H1 (cell line): Measurements from ENCODE around the gene PEX16.

Source experiments
- BRCA1 ChIP-seq: IDR thresholded peaks from 2 replicates; pipeline ENCODE4 v1.6.1; 2012; ENCODE audit warnings: low read depth, low read length, improper control_type of control experiment
- CBX8 ChIP-seq: fragments of 300-800, 300-1000 bp; sonication (generic); IDR thresholded peaks from 2 replicates; pipeline ENCODE4 v1.7.1; 2016; ENCODE audit warnings: low read depth, low read length, borderline replicate concordance
- CTBP2 ChIP-seq: IDR thresholded peaks from 2 replicates; pipeline ENCODE4 v1.7.0; 2011; ENCODE audit warnings: borderline replicate concordance, mild to moderate bottlenecking, moderate library complexity, mixed read lengths, low read length; ENCODE audit not compliant: insufficient read depth, insufficient read length
- EZH2 ChIP-seq: fragments of 200-600 bp; sonication (generic); IDR thresholded peaks from 2 replicates; pipeline ENCODE4 v1.7.1; 2012; ENCODE audit warnings: low read depth, mild to moderate bottlenecking, moderate library complexity, low read length, inconsistent platforms; ENCODE audit not compliant: severe bottlenecking
- KDM1A ChIP-seq: fragments of 200-600, 300-600 bp; sonication (generic); IDR thresholded peaks from 2 replicates; pipeline ENCODE4 v1.7.1; 2016; ENCODE audit warnings: mild to moderate bottlenecking, low read length, borderline replicate concordance
- KDM5A ChIP-seq: fragments of 200-600 bp; IDR thresholded peaks from 2 replicates; pipeline ENCODE4 v1.7.1; 2012; ENCODE audit warnings: mild to moderate bottlenecking, low read length, inconsistent platforms, mixed read lengths
- MAFK ChIP-seq: IDR thresholded peaks from 2 replicates; pipeline ENCODE4 v1.6.1; 2012; ENCODE audit warnings: low read depth, mild to moderate bottlenecking, improper control_type of control experiment, low read length
- MAX ChIP-seq: IDR thresholded peaks from 2 replicates; pipeline ENCODE4 v1.6.1; 2012; ENCODE audit warnings: inconsistent platforms
- POLR2A ChIP-seq, 2 experiments: IDR thresholded peaks; 1 replicate in 1 of 2; 2 replicates in 1 of 2; pipeline ENCODE4 v1.6.1; 2011; ENCODE audit warnings: low read depth in 2 of 2, low read length in 2 of 2, mild to moderate bottlenecking in 2 of 2; ENCODE audit errors: control extremely low read depth in 1 of 2
- POLR2AphosphoS5 ChIP-seq: IDR thresholded peaks from 2 replicates; pipeline ENCODE4 v1.6.1; 2011; ENCODE audit warnings: low read depth, low read length
- YY1 ChIP-seq: IDR thresholded peaks from 2 replicates; pipeline ENCODE4 v1.6.1; 2011; ENCODE audit warnings: low read depth, mild to moderate bottlenecking, low read length
- TF ChIP-seq, protein P1 (sequence below), 3 experiments: IDR thresholded peaks; 1 replicate in 2 of 3; 2 replicates in 1 of 3; pipeline versions ENCODE4 v1.5.1 to v1.6.1; 2011; ENCODE audit warnings: low read length in 3 of 3, mild to moderate bottlenecking in 3 of 3, inconsistent platforms in 2 of 3, low read depth in 1 of 3, moderate library complexity in 1 of 3; ENCODE audit not compliant: insufficient read depth in 1 of 3; ENCODE audit errors: control extremely low read depth in 1 of 3

- TF ChIP-seq POLR2A (IDR thresholded peaks at IDR 0.05; ENCODE audit: control extremely low read depth in 1 of 2, low read depth in 2 of 2, low read length in 2 of 2) (no peak), EZH2 (no peak), MAFK (no peak), POLR2AphosphoS5 (no peak), CTBP2 (no peak), YY1 (no peak), CBX8 (no peak), KDM1A (no peak), KDM5A (no peak), BRCA1 (no peak), MAX (no peak)
- TF ChIP-seq, protein P1, sequence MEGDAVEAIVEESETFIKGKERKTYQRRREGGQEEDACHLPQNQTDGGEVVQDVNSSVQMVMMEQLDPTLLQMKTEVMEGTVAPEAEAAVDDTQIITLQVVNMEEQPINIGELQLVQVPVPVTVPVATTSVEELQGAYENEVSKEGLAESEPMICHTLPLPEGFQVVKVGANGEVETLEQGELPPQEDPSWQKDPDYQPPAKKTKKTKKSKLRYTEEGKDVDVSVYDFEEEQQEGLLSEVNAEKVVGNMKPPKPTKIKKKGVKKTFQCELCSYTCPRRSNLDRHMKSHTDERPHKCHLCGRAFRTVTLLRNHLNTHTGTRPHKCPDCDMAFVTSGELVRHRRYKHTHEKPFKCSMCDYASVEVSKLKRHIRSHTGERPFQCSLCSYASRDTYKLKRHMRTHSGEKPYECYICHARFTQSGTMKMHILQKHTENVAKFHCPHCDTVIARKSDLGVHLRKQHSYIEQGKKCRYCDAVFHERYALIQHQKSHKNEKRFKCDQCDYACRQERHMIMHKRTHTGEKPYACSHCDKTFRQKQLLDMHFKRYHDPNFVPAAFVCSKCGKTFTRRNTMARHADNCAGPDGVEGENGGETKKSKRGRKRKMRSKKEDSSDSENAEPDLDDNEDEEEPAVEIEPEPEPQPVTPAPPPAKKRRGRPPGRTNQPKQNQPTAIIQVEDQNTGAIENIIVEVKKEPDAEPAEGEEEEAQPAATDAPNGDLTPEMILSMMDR (IDR thresholded peaks at IDR 0.05; ENCODE audit: control extremely low read depth in 1 of 3, insufficient read depth in 1 of 3, low read depth in 1 of 3, low read length in 3 of 3) = no peak
These were observed 15.0 kb downstream of the PEX16 start for GRCh38 chr11:45902452-45903380.
